ENCODE measurements around the gene TBC1D5. TPM values are rescaled to one million over a fixed set of nuclear protein-coding genes. Genes with fewer than 3 reads are reported as not detected.
A peak's percentile ranks its signal among the peaks of the same experiment; 100 is the strongest.

TBC1D5 gene
- total and polyA plus RNA-seq, 2 of the 4 experiments (the other 2 are of a cell fraction), result 16.4 to 57.0 TPM

DNA sequence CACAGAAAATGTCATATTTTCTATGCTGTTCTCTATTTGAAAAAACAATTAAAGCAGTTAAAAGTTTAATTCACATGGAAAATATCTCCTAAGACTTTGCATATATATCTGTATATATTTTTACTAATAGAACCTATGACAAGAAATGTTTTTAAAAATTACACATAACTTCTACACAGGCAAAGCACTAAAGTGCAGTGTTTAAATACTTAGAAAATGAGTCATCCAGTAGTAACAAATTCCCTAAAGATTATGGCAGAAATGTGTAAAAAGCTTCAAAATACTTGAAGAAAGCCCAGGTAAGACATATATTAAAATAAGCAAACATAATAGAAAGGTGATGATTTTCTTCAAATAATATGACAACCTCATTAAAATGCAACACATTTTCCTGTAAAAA, 236.6 kb downstream of the TBC1D5 start:
- ChIA-PET POLR2A (ENCODE audit: unreplicated experiment) (no interaction called here), CTCF (interaction anchor here (0.9 kb wide), 1 partner anchor 115 kb away, joined by 3 read pairs; no protein-coding TSS in a partner anchor)
- H3K27me3 ChIP-seq (ENCODE audit: control insufficient read depth, insufficient read depth, low read length), result no peaks in the 10 kb centered on the region
- no peak overlapping the region for H4K5ac ChIP-seq (ENCODE audit: low read depth, low read length)
- no peak overlapping the region for H2BK5ac ChIP-seq (ENCODE audit: low read depth, low read length, poor library complexity, severe bottlenecking)
- no peak overlapping the region for H2BK15ac ChIP-seq (ENCODE audit: low read depth, low read length)
- H3K56ac ChIP-seq (ENCODE audit: extremely low read depth, insufficient read depth, low read length), result no peak overlapping the region
- no peaks in the 10 kb centered on the region for H4K20me1 ChIP-seq (ENCODE audit: insufficient read depth, low read length)
- no peak overlapping the region for H2AK9ac ChIP-seq (replicated peaks; ENCODE audit: low read depth, low read length, poor library complexity)
- H4K8ac ChIP-seq (ENCODE audit: low read depth in 2 of 2, low read length in 2 of 2), result no peak overlapping the region
- no peak overlapping the region for H2AFZ ChIP-seq (replicated peaks; ENCODE audit: low read length, poor library complexity)
- no peak overlapping the region for H2BK120ac ChIP-seq (ENCODE audit: low read depth, low read length)
- H2BK20ac ChIP-seq (ENCODE audit: low read depth, low read length), result no peak overlapping the region
- H4K91ac ChIP-seq (ENCODE audit: insufficient read depth, low read depth, low read length), result no peak overlapping the region
- H3K9ac ChIP-seq (ENCODE audit: low read depth, low read length), result no peak overlapping the region
- TF ChIP-seq FOS (IDR thresholded peaks at IDR 0.05; ENCODE audit: low read depth, low read length), result peak; percentile 39; the same call in 1 of the 2 replicates
- TF ChIP-seq MXI1 (IDR thresholded peaks at IDR 0.05; ENCODE audit: borderline replicate concordance, low read depth, low read length), result no peak
- H3K14ac ChIP-seq (replicated peaks; ENCODE audit: low read depth, low read length), result no peak overlapping the region
- H3K23ac ChIP-seq (ENCODE audit: low read depth, low read length), result no peak overlapping the region
- intact Hi-C loops (cut with micrococcal nuclease), result no loop called here
- no peak overlapping the region for H2AK5ac ChIP-seq (ENCODE audit: low read depth, low read length)
- no peaks in the 10 kb centered on the region for H3K9me1 ChIP-seq (ENCODE audit: insufficient read depth, low read length)
- no peaks in the 10 kb centered on the region; a peak in 1 of 4 replicates for H3K79me1 ChIP-seq (ENCODE audit: low read depth in 1 of 2, low read length in 2 of 2)
- peak; percentile 70 for ATAC-seq (ENCODE audit: low read depth)
- no peak overlapping the region for H3K18ac ChIP-seq (ENCODE audit: low read depth, low read length)
- no peaks in the 10 kb centered on the region for H3K36me3 ChIP-seq (ENCODE audit: control insufficient read depth, insufficient read depth, low read length)
- no peaks in the 10 kb centered on the region for H3K4me1 ChIP-seq (ENCODE audit: control insufficient read depth, insufficient read depth, low read length)
- no peak overlapping the region for H3K4ac ChIP-seq (ENCODE audit: low read depth, low read length)
- in situ Hi-C loops (cut with MboI; ENCODE audit: low sequenced_read_pairs), result no loop called here
- H3K27ac ChIP-seq (ENCODE audit: insufficient read depth, low read length), result no peak overlapping the region
- H3K4me2 ChIP-seq (ENCODE audit: low read depth, low read length), result no peak overlapping the region
- peak; percentile 51 for DNase-seq
- BruUV-seq (replicated peaks), result no TSS peak
- H3K9me3 ChIP-seq (ENCODE audit: control insufficient read depth, insufficient read depth, low read length), result no peaks in the 10 kb centered on the region
- dilution Hi-C loops (cut with HindIII; ENCODE audit: low sequenced_read_pairs, unreplicated experiment), result no loop called here
- H3K4me3 ChIP-seq (ENCODE audit: insufficient read depth, low read depth, low read length), result no peak overlapping the region

Measured in IMR-90 (cell line).